ENCODE results near the gene NES. TPM values are rescaled to one million over a fixed set of nuclear protein-coding genes. Genes with fewer than 3 reads are reported as not detected.

NES gene
- total RNA-seq, 1 experiment from 2014 or later: 168 TPM

GRCh38 chr1:156627313-156627880 is 49.8 kb downstream of the NES start:
- Histone ChIP-seq H3K4ac (ENCODE audit: low read depth, low read length) (no peak overlapping the region), H3K23ac (ENCODE audit: insufficient read length, low read depth, low read length) (no peak overlapping the region), H3K4me1 (ENCODE audit: insufficient read depth, low read length) (no peaks in the 10 kb centered on the region), H4K5ac (ENCODE audit: insufficient read length, low read depth, low read length) (no peak overlapping the region), H2AK5ac (ENCODE audit: insufficient read length, low read length) (no peak overlapping the region), H2BK15ac (ENCODE audit: low read depth, low read length) (no peak overlapping the region), H2BK5ac (ENCODE audit: insufficient read length, low read length) (no peak overlapping the region), H3K79me1 (ENCODE audit: insufficient read depth, low read depth, low read length, poor library complexity, severe bottlenecking) (no peaks in the 10 kb centered on the region), H3K14ac (ENCODE audit: insufficient read depth, low read length) (no peak overlapping the region), H2AFZ (ENCODE audit: low read length) (no peak overlapping the region), H3K4me2 (ENCODE audit: insufficient read depth, insufficient read length, low read length) (no peak overlapping the region), H2BK12ac (ENCODE audit: insufficient read length, low read depth, low read length) (no peak overlapping the region), H3K23me2 (ENCODE audit: insufficient read length, low read depth, low read length, poor library complexity, severe bottlenecking) (peaks cover 19% of the 10 kb centered on the region), H3K79me2 (ENCODE audit: insufficient read depth, low read length) (no peaks in the 10 kb centered on the region), H2BK20ac (ENCODE audit: low read depth, low read length, poor library complexity, severe bottlenecking) (no peak overlapping the region), H3T11ph (ENCODE audit: low read length) (no peak overlapping the region), H3K27me3 (ENCODE audit: insufficient read depth, low read length) (peaks cover 21% of the 10 kb centered on the region), H4K20me1 (ENCODE audit: control insufficient read depth, insufficient read depth, insufficient read length) (no peaks in the 10 kb centered on the region), H3K56ac (ENCODE audit: insufficient read length, low read depth, low read length) (no peak overlapping the region), H2BK120ac (ENCODE audit: low read depth, low read length, poor library complexity, severe bottlenecking) (no peak overlapping the region), H3K9me3 (ENCODE audit: control insufficient read depth, low read depth, low read length) (no peaks in the 10 kb centered on the region), H4K91ac (ENCODE audit: insufficient read length, low read depth, low read length) (no peak overlapping the region), H3K18ac (ENCODE audit: insufficient read length, low read depth, low read length) (no peak overlapping the region), H3K27ac (ENCODE audit: insufficient read length, low read depth, low read length) (no peak overlapping the region), H4K8ac (replicated peaks; ENCODE audit: insufficient read length, low read depth, low read length) (no peak overlapping the region), H3K9ac (ENCODE audit: extremely low read depth, insufficient read length, low read length) (no peak overlapping the region)
- no peak overlapping the region for H3K27ac Mint-ChIP-seq
- H3K4me3 Mint-ChIP-seq: no peak overlapping the region
- H3K9me3 Mint-ChIP-seq: no peaks in the 10 kb centered on the region; a peak in 1 of 5 replicates
- TF ChIP-seq CTCF (conservative IDR thresholded peaks at IDR 0.05): peak; percentile 84
- peak; percentile 53 for DNase-seq
- WGBS (ENCODE audit: extremely low coverage, insufficient read length, low lambda C conversion rate): no CpG with 5 or more reads among the region's 2 CpGs
- H3K4me1 Mint-ChIP-seq: peaks cover 6 to 7% of the 10 kb centered on the region in 2 experiments
- no peaks in the 10 kb centered on the region for H3K36me3 Mint-ChIP-seq (ENCODE audit: insufficient read depth in 1 of 3, low read depth in 3 of 3)
- H3K27me3 Mint-ChIP-seq (ENCODE audit: low read depth): peaks cover 90% of the 10 kb centered on the region

Data from H9 (cell line).